ENCODE results near the gene KLHL6.

Gene KLHL6

DNA sequence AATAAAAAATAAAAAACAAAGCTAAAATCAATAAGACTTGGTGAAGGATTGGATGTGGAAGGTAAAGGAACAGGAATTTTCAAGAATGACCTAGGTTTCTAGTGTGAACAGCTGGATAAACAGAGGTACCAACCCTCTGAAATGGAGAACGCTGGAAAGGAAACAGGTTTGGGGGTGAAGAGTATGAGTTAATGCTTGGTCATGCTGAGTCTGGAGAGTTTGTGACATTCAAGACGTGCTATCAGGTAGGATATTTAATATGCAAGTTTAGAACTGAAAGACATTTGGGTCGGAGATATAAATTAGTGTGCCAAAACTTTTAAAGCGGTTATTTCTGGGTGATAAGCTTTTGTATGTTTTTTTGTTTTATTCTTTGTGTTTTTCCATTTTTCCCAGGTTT, 11.4 kb upstream of the KLHL6 start:
- no peak for DNase-seq (ENCODE audit: low spot score)
- in situ Hi-C loops (cut with MboI; ENCODE audit: low pct_unique_long_range_greater_than_20kb, low sequenced_read_pairs, unreplicated experiment) = no loop called here
- TF ChIP-seq, protein P1, sequence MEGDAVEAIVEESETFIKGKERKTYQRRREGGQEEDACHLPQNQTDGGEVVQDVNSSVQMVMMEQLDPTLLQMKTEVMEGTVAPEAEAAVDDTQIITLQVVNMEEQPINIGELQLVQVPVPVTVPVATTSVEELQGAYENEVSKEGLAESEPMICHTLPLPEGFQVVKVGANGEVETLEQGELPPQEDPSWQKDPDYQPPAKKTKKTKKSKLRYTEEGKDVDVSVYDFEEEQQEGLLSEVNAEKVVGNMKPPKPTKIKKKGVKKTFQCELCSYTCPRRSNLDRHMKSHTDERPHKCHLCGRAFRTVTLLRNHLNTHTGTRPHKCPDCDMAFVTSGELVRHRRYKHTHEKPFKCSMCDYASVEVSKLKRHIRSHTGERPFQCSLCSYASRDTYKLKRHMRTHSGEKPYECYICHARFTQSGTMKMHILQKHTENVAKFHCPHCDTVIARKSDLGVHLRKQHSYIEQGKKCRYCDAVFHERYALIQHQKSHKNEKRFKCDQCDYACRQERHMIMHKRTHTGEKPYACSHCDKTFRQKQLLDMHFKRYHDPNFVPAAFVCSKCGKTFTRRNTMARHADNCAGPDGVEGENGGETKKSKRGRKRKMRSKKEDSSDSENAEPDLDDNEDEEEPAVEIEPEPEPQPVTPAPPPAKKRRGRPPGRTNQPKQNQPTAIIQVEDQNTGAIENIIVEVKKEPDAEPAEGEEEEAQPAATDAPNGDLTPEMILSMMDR (IDR thresholded peaks at IDR 0.05; ENCODE audit: extremely low read depth, insufficient read depth, missing control alignments) = no peak

DNA sequence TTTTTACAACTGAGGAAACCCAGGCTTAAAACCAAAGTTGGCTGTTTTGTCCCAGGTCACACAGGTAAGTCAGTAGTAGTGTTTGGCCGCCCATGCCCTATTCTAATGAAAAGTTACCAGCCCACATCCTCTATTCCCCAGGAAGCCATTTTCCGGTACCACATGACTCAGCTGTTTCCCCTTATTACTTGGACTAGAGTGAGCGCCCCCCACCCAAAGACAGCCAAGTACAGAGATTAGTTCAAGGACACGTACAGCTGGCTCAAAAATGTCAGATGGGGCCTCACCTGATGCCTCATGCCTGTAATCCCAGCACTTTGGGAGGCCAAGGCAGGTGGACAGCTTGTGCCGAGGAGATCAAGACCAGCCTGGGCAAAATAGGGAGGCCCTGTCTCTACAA, 8.5 kb upstream of the KLHL6 start:
- no peak for DNase-seq (ENCODE audit: low spot score)
- in situ Hi-C loops (cut with MboI; ENCODE audit: low pct_unique_long_range_greater_than_20kb, low sequenced_read_pairs, unreplicated experiment) = no loop called here
- TF ChIP-seq, protein P1 (IDR thresholded peaks at IDR 0.05; ENCODE audit: extremely low read depth, insufficient read depth, missing control alignments) = no peak

DNA sequence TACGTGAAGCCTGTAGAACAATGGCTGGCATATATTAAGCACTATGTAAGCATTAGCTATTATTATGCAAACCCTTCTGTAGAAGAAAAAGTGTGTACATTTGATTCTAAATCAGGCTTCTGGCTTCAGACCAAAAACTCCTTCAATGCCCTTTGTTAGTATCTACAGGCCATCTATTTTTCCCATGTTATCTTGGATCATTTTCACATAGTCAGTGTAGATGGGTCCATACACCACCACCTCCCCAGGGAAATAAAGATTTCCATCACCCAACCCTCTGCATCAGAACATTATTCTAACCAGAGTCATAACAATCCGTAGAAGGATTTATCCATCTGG, 8.0 kb upstream of the KLHL6 start:
- TF ChIP-seq, protein P1 (IDR thresholded peaks at IDR 0.05; ENCODE audit: extremely low read depth, insufficient read depth, missing control alignments) = no peak
- in situ Hi-C loops (cut with MboI; ENCODE audit: low pct_unique_long_range_greater_than_20kb, low sequenced_read_pairs, unreplicated experiment) = no loop called here
- no peak for DNase-seq (ENCODE audit: low spot score)

DNA sequence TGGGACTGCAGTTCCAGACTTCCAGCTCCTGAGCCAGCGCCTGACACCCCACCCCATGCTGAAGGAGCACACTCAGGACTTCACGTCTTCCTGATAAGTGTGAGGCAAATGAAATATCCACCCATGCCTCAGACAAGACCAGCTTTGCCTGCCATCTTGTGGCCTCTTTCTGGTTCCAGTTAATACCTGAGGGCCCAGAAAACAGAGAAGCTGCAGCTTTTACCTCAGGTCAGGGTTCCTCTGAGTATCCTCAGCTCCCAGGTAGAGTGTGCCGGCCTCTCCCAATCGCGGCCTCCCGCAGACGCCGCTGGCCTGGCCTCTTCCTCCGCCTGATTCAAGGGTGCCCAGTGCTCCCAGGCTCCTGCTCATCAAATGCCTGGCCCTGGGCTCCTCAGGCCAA, 5.1 kb upstream of the KLHL6 start:
- TF ChIP-seq, protein P1 (IDR thresholded peaks at IDR 0.05; ENCODE audit: extremely low read depth, insufficient read depth, missing control alignments) = peak; percentile 52
- in situ Hi-C loops (cut with MboI; ENCODE audit: low pct_unique_long_range_greater_than_20kb, low sequenced_read_pairs, unreplicated experiment) = no loop called here
- DNase-seq (ENCODE audit: low spot score) = peak; percentile 53

DNA sequence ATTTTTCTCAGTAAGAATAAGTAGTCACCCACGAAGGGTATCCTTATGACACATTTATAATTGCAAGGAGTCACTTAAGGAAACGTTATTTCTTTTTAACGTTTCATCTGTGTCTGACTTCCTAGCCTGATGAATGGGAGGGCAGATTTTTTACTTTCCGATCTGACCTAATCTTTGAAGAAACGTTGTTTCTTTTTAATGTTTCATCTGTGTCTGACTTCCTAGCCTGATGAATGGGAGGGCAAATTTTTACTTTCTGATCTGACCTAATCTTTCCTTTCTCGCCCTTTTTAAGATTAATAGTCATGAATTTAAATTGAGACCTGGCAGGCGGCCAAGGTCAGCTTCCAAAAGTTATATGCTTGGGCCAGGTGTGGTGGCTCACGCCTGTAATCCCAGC, 3.0 kb upstream of the KLHL6 start:
- TF ChIP-seq, protein P1 (IDR thresholded peaks at IDR 0.05; ENCODE audit: extremely low read depth, insufficient read depth, missing control alignments) = no peak
- no peak for DNase-seq (ENCODE audit: low spot score)
- in situ Hi-C loops (cut with MboI; ENCODE audit: low pct_unique_long_range_greater_than_20kb, low sequenced_read_pairs, unreplicated experiment) = no loop called here

DNA sequence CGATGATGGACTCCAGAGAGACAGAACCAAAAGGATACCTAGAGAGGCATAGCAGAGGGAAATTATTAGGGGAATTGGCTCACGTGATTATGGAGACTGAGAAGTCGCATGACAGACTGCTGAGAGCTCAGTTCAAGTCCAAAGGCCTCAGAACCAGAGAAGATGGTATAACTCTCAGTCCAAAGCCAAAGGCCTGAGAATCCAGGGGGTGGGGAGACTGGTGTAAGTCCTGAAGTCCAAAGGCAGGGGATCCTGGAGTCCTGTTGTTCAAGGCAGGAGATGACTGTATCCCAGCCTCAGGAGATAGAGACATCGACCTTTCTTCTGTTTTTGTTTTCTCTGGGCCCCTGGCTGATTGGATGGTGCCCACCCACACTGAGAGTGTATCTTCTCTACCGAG, 1.2 kb upstream of the KLHL6 start:
- TF ChIP-seq, protein P1 (IDR thresholded peaks at IDR 0.05; ENCODE audit: extremely low read depth, insufficient read depth, missing control alignments) = no peak
- in situ Hi-C loops (cut with MboI; ENCODE audit: low pct_unique_long_range_greater_than_20kb, low sequenced_read_pairs, unreplicated experiment) = no loop called here

DNA sequence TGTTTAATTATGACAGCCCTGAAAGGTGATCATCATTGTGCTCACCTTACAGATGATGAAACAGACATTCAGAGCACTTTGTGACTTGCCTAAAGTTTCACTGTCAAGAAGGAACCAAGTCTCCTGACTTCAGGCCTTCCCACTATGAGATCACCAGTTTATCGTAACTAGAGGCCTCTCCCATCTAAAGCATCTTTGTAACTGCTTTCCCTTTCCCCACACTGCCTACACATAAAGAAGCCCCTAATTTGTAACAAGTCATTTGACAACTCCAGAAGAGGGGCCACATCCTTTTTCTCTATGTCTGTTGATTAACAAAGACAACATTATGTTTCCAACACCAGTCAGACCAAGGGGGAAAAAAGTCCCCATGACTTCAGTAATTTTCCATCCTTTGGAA, 1.1 kb downstream of the KLHL6 start:
- peak; percentile 56 for DNase-seq (ENCODE audit: low spot score)
- in situ Hi-C loops (cut with MboI; ENCODE audit: low pct_unique_long_range_greater_than_20kb, low sequenced_read_pairs, unreplicated experiment) = no loop called here
- TF ChIP-seq, protein P1 (IDR thresholded peaks at IDR 0.05; ENCODE audit: extremely low read depth, insufficient read depth, missing control alignments) = no peak

More for the DNA sequence above, 1.2 kb upstream of the KLHL6 start:
- DNase-seq (ENCODE audit: low spot score) = no peak
